GM06990 (cell line): ENCODE data around the gene CNTNAP2.

Source experiments
- DNase-seq: peaks from one replicate; pipeline ENCODE4 v3.0.0-alpha.2; 2011; ENCODE audit not compliant: insufficient read length; ENCODE audit errors: extremely low read depth
- H3K27me3 ChIP-seq: replicated peaks from 2 replicates; pipeline ENCODE4 v1.6.0; 2011; ENCODE audit warnings: low read length; ENCODE audit not compliant: control insufficient read depth, insufficient read depth
- H3K36me3 ChIP-seq: 2 replicates; pipeline ENCODE4 v1.5.1; 2011; ENCODE audit warnings: low read length; ENCODE audit not compliant: control insufficient read depth, insufficient read depth
- H3K4me3 ChIP-seq: replicated peaks from 2 replicates; pipeline ENCODE4 v1.5.1; 2011; ENCODE audit warnings: low read depth, mild to moderate bottlenecking, control low read depth, low read length
- TF ChIP-seq, protein P1 (sequence below): IDR thresholded peaks from 2 replicates; pipeline ENCODE4 v1.5.1; 2011; ENCODE audit warnings: low read length, control low read depth, mild to moderate bottlenecking, inconsistent platforms; ENCODE audit not compliant: insufficient read depth, poor library complexity, severe bottlenecking

Gene CNTNAP2

DNA sequence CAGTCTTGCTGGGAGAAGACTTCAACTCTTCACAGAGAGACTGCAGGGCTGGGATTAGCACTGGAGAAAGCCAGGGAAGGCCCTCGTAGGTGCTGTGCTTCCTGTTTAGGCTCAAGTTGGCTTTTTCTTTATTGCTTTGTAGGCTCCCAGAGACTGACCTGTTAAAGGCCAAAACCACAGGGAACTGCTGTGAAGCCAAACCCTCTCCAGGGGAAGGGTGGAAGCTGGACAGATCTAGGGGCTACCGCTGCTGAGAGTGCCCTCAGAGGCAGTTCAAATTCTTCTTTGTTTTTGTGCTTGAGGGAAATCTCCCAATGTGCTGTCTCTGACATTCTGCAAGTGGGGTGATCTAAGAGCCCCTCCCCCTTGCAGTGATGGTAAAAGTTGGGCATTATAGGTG, 198.4 kb downstream of the CNTNAP2 start:
- no peak for DNase-seq
- Histone ChIP-seq H3K27me3 (no peaks in the 10 kb centered on the region), H3K4me3 (no peak overlapping the region), H3K36me3 (no peaks in the 10 kb centered on the region)
- TF ChIP-seq, protein P1, sequence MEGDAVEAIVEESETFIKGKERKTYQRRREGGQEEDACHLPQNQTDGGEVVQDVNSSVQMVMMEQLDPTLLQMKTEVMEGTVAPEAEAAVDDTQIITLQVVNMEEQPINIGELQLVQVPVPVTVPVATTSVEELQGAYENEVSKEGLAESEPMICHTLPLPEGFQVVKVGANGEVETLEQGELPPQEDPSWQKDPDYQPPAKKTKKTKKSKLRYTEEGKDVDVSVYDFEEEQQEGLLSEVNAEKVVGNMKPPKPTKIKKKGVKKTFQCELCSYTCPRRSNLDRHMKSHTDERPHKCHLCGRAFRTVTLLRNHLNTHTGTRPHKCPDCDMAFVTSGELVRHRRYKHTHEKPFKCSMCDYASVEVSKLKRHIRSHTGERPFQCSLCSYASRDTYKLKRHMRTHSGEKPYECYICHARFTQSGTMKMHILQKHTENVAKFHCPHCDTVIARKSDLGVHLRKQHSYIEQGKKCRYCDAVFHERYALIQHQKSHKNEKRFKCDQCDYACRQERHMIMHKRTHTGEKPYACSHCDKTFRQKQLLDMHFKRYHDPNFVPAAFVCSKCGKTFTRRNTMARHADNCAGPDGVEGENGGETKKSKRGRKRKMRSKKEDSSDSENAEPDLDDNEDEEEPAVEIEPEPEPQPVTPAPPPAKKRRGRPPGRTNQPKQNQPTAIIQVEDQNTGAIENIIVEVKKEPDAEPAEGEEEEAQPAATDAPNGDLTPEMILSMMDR: no peak

DNA sequence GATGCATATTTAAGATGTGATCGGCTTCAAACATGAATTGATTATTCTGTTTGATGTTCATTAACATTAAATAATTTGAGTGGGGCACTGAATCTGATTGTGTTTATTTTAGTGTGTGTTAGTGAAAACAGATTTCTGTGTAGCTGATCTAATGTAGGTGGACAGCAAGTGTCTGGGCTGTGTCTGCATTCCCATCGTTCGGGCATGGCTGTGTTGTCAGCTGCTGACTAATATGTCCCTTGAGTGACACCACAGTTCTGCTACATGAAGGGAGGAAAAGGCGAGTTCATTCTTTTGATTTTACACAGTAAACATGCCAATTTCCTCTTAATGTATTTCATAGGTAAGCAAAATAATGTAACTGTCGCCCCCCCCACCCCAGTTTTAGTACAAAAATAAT, 203.0 kb downstream of the CNTNAP2 start:
- H3K36me3 ChIP-seq: no peaks in the 10 kb centered on the region
- TF ChIP-seq, protein P1: no peak
- no peak overlapping the region for H3K4me3 ChIP-seq
- DNase-seq: no peak
- H3K27me3 ChIP-seq: no peaks in the 10 kb centered on the region

DNA sequence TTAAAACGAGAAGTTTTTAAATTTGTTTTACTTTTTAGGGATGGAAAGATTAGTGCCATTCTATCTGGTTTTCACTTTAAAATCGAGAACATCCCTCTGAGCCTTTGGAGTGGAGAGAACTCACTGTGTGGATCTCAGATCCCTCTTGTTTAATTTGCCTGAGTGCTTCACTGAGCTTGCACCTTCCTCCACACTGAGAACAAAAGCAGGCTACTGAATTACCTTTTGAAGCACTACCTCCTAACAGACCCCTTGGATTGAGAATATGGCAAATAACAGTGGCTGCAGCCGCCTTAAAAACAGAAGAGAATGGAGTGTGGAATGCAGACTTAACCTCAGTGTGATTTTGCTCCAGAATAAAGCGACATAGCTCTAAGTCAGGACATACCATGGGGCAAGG, 204.7 kb downstream of the CNTNAP2 start:
- no peak for DNase-seq
- TF ChIP-seq, protein P1: no peak
- Histone ChIP-seq H3K36me3 (no peaks in the 10 kb centered on the region), H3K4me3 (no peak overlapping the region), H3K27me3 (no peaks in the 10 kb centered on the region)

- DNase-seq: no peak
- TF ChIP-seq, protein P1: no peak
- H3K4me3 ChIP-seq: no peak overlapping the region
- no peaks in the 10 kb centered on the region for H3K27me3 ChIP-seq
- H3K36me3 ChIP-seq: no peaks in the 10 kb centered on the region
Measured at GRCh38 chr7:146331369-146331768, 214.8 kb downstream of the CNTNAP2 start.

DNA sequence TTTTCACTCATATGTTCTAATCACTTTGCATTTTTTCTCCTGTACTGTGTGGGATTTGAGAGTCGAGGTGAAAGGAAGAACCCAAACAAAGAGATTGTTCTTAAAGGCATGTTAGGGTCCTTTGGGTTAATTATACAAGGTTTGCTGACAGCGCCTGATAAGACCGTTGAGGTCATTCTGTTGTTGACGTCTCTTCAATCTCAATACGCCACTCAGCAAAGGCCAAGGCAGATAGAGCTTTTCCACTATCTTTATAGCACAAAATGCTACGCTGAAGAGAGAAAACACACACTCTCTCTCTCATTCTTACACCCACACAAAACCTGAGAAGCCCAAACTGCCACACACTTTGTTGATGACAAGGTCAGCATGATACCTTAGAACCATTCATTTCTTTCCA, 228.7 kb downstream of the CNTNAP2 start:
- no peak for DNase-seq
- TF ChIP-seq, protein P1: no peak
- Histone ChIP-seq H3K4me3 (no peak overlapping the region), H3K36me3 (no peaks in the 10 kb centered on the region), H3K27me3 (no peaks in the 10 kb centered on the region)

DNA sequence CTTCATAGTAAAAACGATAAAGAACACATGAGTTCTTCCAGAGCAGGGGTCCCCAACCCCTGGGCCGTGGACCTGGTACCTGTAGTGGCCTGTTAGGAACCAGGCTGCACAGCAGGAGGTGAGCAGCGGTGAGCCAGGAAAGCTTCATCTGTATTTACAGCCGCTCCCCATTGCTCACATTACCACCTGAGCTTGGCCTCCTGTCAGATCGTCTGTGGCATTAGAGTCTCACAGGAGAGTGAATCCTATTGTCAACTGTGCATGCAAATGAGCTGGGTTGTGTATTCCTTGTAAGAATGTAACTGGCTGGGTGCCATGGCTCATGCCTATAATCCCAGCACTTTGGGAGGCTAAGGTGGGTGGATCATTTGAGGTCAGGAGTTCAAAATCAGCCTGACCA, 229.5 kb downstream of the CNTNAP2 start:
- H3K4me3 ChIP-seq: no peak overlapping the region
- H3K36me3 ChIP-seq: no peaks in the 10 kb centered on the region
- TF ChIP-seq, protein P1: no peak
- no peaks in the 10 kb centered on the region for H3K27me3 ChIP-seq
- no peak for DNase-seq
